Measurements from ENCODE around the gene TMEM217.

Gene TMEM217

GRCh38 chr6:37277001-37277409 is 19.1 kb upstream of the TMEM217 start:
- no peak for TF ChIP-seq ZFX (IDR thresholded peaks at IDR 0.05)
- no peak for TF ChIP-seq CTCF (conservative IDR thresholded peaks at IDR 0.05)
- H3K27ac ChIP-seq: no peak overlapping the region

- no peak overlapping the region for H3K27ac ChIP-seq
- TF ChIP-seq ZFX (IDR thresholded peaks at IDR 0.05) (no peak), CTCF (conservative IDR thresholded peaks at IDR 0.05) (no peak)
These were observed 17.4 kb upstream of the TMEM217 start for GRCh38 chr6:37275350-37275749.

GRCh38 chr6:37273690-37274089 is 15.7 kb upstream of the TMEM217 start:
- TF ChIP-seq CTCF (conservative IDR thresholded peaks at IDR 0.05): no peak
- no peak for TF ChIP-seq ZFX (IDR thresholded peaks at IDR 0.05)
- no peak overlapping the region for H3K27ac ChIP-seq

- no peak overlapping the region for H3K27ac ChIP-seq
- no peak for TF ChIP-seq CTCF (conservative IDR thresholded peaks at IDR 0.05)
- TF ChIP-seq ZFX (IDR thresholded peaks at IDR 0.05): no peak
These were observed 15.1 kb upstream of the TMEM217 start for GRCh38 chr6:37272834-37273566.

- no peak overlapping the region for H3K27ac ChIP-seq
- TF ChIP-seq CTCF (conservative IDR thresholded peaks at IDR 0.05) (no peak), ZFX (IDR thresholded peaks at IDR 0.05) (no peak)
These were observed 11.2 kb upstream of the TMEM217 start for GRCh38 chr6:37269105-37269504.

- TF ChIP-seq CTCF (conservative IDR thresholded peaks at IDR 0.05) (no peak), ZFX (IDR thresholded peaks at IDR 0.05) (no peak)
- no peak overlapping the region for H3K27ac ChIP-seq
These were observed 7.9 kb upstream of the TMEM217 start for GRCh38 chr6:37265860-37266259.

- TF ChIP-seq CTCF (conservative IDR thresholded peaks at IDR 0.05) (no peak), ZFX (IDR thresholded peaks at IDR 0.05) (no peak)
- no peak overlapping the region for H3K27ac ChIP-seq
These were observed 7.1 kb upstream of the TMEM217 start for GRCh38 chr6:37265001-37265400.
